A549 (cell line): Measurements from ENCODE around the gene POLD1.

Experiments
- EP300 ChIP-seq, 2 experiments: fragments of >200 bp; sonication (Bioruptor Twin); formaldehyde crosslinking; IDR thresholded peaks; 2 replicates in 1 of 2; 3 replicates in 1 of 2; pipeline ENCODE4 v1.6.1; 2016 to 2017
- JUN ChIP-seq, 2 experiments: fragments of >200 bp; sonication (Bioruptor Twin); formaldehyde crosslinking; IDR thresholded peaks; 2 replicates in 1 of 2; 3 replicates in 1 of 2; pipeline ENCODE4 v1.6.1; 2016 to 2017
- MYC ChIP-seq: IDR thresholded peaks from 2 replicates; pipeline ENCODE4 v1.6.1; 2012; ENCODE audit warnings: mild to moderate bottlenecking, inconsistent platforms, low read length, improper control_type of control experiment, borderline replicate concordance
- RARB ChIP-seq: fragments of 250-450 bp; sonication (Bioruptor Pico); IDR thresholded peaks from 2 replicates; pipeline ENCODE4 v1.8.0; 2021; ENCODE audit warnings: mild to moderate bottlenecking, moderate library complexity
- RNF2 ChIP-seq: fragments of 200-600 bp; sonication (generic); IDR thresholded peaks from 2 replicates; pipeline ENCODE4 v1.6.1; 2016; ENCODE audit warnings: low read depth, mild to moderate bottlenecking, antibody characterized with exemption, moderate library complexity, borderline replicate concordance
- TF ChIP-seq, protein P1 (sequence below): fragments of >200 bp; sonication (Bioruptor Twin); formaldehyde crosslinking; IDR thresholded peaks from 3 replicates; pipeline ENCODE4 v1.5.1; 2016

GRCh38 chr19:50462970-50463369, 78.8 kb downstream of the POLD1 start:
- TF ChIP-seq MYC (no peak), RNF2 (no peak), JUN (IDR thresholded peaks at IDR 0.05) (no peak), EP300 (IDR thresholded peaks at IDR 0.05) (no peak), RARB (CRISPR knock-in tag) (no peak)
- TF ChIP-seq, protein P1, sequence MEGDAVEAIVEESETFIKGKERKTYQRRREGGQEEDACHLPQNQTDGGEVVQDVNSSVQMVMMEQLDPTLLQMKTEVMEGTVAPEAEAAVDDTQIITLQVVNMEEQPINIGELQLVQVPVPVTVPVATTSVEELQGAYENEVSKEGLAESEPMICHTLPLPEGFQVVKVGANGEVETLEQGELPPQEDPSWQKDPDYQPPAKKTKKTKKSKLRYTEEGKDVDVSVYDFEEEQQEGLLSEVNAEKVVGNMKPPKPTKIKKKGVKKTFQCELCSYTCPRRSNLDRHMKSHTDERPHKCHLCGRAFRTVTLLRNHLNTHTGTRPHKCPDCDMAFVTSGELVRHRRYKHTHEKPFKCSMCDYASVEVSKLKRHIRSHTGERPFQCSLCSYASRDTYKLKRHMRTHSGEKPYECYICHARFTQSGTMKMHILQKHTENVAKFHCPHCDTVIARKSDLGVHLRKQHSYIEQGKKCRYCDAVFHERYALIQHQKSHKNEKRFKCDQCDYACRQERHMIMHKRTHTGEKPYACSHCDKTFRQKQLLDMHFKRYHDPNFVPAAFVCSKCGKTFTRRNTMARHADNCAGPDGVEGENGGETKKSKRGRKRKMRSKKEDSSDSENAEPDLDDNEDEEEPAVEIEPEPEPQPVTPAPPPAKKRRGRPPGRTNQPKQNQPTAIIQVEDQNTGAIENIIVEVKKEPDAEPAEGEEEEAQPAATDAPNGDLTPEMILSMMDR: no peak
